ENCODE results near the gene ITPK1.
A peak's percentile ranks its signal among the peaks of the same experiment; 100 is the strongest.

ITPK1 gene

GRCh38 chr14:92930737-92931602 is 184.8 kb downstream of the ITPK1 start:
- no peak for DNase-seq

GRCh38 chr14:92929689-92930608 is 185.8 kb downstream of the ITPK1 start:
- no peak for DNase-seq

- DNase-seq = no peak
Measured at GRCh38 chr14:92928961-92929688, 186.6 kb downstream of the ITPK1 start.

GRCh38 chr14:92928258-92928629 is 187.5 kb downstream of the ITPK1 start:
- no peak for DNase-seq

GRCh38 chr14:92927349-92928257 is 188.1 kb downstream of the ITPK1 start:
- DNase-seq = no peak

GRCh38 chr14:92926931-92927330 is 188.8 kb downstream of the ITPK1 start:
- DNase-seq = no peak

- DNase-seq = no peak
Measured at GRCh38 chr14:92926180-92926845, 189.4 kb downstream of the ITPK1 start.

GRCh38 chr14:92925446-92925845 is 190.3 kb downstream of the ITPK1 start:
- DNase-seq = no peak

- no peak for DNase-seq
Measured at GRCh38 chr14:92924247-92924646, 191.5 kb downstream of the ITPK1 start.

GRCh38 chr14:92923744-92924103 is 192.0 kb downstream of the ITPK1 start:
- DNase-seq = no peak

- DNase-seq = peak; percentile 71 to 76
Measured at GRCh38 chr14:92922883-92923743, 192.6 kb downstream of the ITPK1 start, which contains the start of gene CHGA. Gene CHGA (plus strand): TSS chr14:92923150. CDS start chr14:92923360, 210 bp downstream.

- DNase-seq = peak in 1 of 2 experiments; percentile 60
Measured at GRCh38 chr14:92922155-92922735, 193.5 kb downstream of the ITPK1 start.

GRCh38 chr14:92920001-92920400 is 195.7 kb downstream of the ITPK1 start:
- DNase-seq = no peak

- no peak for DNase-seq
Measured at GRCh38 chr14:92917956-92918355, 197.8 kb downstream of the ITPK1 start.

- DNase-seq = no peak
Measured at GRCh38 chr14:92917041-92917940, 198.4 kb downstream of the ITPK1 start.

- no peak for DNase-seq
Measured at GRCh38 chr14:92916201-92916600, 199.5 kb downstream of the ITPK1 start.

GRCh38 chr14:92914087-92914656 is 201.6 kb downstream of the ITPK1 start:
- DNase-seq = no peak

- DNase-seq = no peak
Measured at GRCh38 chr14:92907316-92907911, 208.3 kb downstream of the ITPK1 start.
